Measurements from ENCODE around the gene KPNA1.

KPNA1 gene

GRCh38 chr3:122415762-122416654, 98.7 kb downstream of the KPNA1 start, which contains the start of gene WDR5B:
Gene WDR5B, minus strand, starts transcription at chr3:122416062. Its CDS starts 534 bp downstream, at chr3:122415528.
- peak; percentile 95 to 98 for DNase-seq (ENCODE audit: low read depth in 2 of 2)

GRCh38 chr3:122415104-122415744, 99.5 kb downstream of the KPNA1 start:
- DNase-seq (ENCODE audit: low read depth in 2 of 2) = peak in 1 of 2 donors; percentile 5

GRCh38 chr3:122414391-122414790, 100.3 kb downstream of the KPNA1 start:
- no peak for DNase-seq (ENCODE audit: low read depth in 2 of 2)

GRCh38 chr3:122410639-122411038, 104.1 kb downstream of the KPNA1 start:
- no peak for DNase-seq (ENCODE audit: low read depth in 2 of 2)

- DNase-seq (ENCODE audit: low read depth in 2 of 2) = no peak
Observed at GRCh38 chr3:122410111-122410510, 104.6 kb downstream of the KPNA1 start.

- DNase-seq (ENCODE audit: low read depth in 2 of 2) = no peak
Observed at GRCh38 chr3:122409446-122409845, 105.3 kb downstream of the KPNA1 start.

- DNase-seq (ENCODE audit: low read depth in 2 of 2) = no peak
Observed at GRCh38 chr3:122407946-122408345, 106.8 kb downstream of the KPNA1 start.

- DNase-seq (ENCODE audit: low read depth in 2 of 2) = no peak
Observed at GRCh38 chr3:122406198-122406597, 108.5 kb downstream of the KPNA1 start.

- DNase-seq (ENCODE audit: low read depth in 2 of 2) = no peak
Observed at GRCh38 chr3:122405015-122405414, 109.7 kb downstream of the KPNA1 start.

GRCh38 chr3:122403489-122403888, 111.2 kb downstream of the KPNA1 start:
- no peak for DNase-seq (ENCODE audit: low read depth in 2 of 2)

GRCh38 chr3:122398920-122399319, 115.8 kb downstream of the KPNA1 start:
- DNase-seq (ENCODE audit: low read depth in 2 of 2) = no peak

- DNase-seq (ENCODE audit: low read depth in 2 of 2) = no peak
Observed at GRCh38 chr3:122397201-122397600, 117.5 kb downstream of the KPNA1 start.

GRCh38 chr3:122396511-122396910, 118.2 kb downstream of the KPNA1 start:
- no peak for DNase-seq (ENCODE audit: low read depth in 2 of 2)

GRCh38 chr3:122395582-122395981, 119.2 kb downstream of the KPNA1 start:
- no peak for DNase-seq (ENCODE audit: low read depth in 2 of 2)

GRCh38 chr3:122394173-122394572, 120.6 kb downstream of the KPNA1 start:
- DNase-seq (ENCODE audit: low read depth in 2 of 2) = no peak

GRCh38 chr3:122392868-122393844, 121.6 kb downstream of the KPNA1 start:
- DNase-seq (ENCODE audit: low read depth in 2 of 2) = no peak

GRCh38 chr3:122391681-122392446, 122.9 kb downstream of the KPNA1 start:
- DNase-seq (ENCODE audit: low read depth in 2 of 2) = no peak

GRCh38 chr3:122390665-122391064, 124.1 kb downstream of the KPNA1 start:
- no peak for DNase-seq (ENCODE audit: low read depth in 2 of 2)

- DNase-seq (ENCODE audit: low read depth in 2 of 2) = no peak
Observed at GRCh38 chr3:122389892-122390291, 124.8 kb downstream of the KPNA1 start.

- DNase-seq (ENCODE audit: low read depth in 2 of 2) = no peak
Observed at GRCh38 chr3:122389197-122389596, 125.5 kb downstream of the KPNA1 start.

GRCh38 chr3:122387709-122388108, 127.0 kb downstream of the KPNA1 start:
- DNase-seq (ENCODE audit: low read depth in 2 of 2) = no peak
